Measurements from ENCODE around the gene TMEM88.

TMEM88 gene

DNA sequence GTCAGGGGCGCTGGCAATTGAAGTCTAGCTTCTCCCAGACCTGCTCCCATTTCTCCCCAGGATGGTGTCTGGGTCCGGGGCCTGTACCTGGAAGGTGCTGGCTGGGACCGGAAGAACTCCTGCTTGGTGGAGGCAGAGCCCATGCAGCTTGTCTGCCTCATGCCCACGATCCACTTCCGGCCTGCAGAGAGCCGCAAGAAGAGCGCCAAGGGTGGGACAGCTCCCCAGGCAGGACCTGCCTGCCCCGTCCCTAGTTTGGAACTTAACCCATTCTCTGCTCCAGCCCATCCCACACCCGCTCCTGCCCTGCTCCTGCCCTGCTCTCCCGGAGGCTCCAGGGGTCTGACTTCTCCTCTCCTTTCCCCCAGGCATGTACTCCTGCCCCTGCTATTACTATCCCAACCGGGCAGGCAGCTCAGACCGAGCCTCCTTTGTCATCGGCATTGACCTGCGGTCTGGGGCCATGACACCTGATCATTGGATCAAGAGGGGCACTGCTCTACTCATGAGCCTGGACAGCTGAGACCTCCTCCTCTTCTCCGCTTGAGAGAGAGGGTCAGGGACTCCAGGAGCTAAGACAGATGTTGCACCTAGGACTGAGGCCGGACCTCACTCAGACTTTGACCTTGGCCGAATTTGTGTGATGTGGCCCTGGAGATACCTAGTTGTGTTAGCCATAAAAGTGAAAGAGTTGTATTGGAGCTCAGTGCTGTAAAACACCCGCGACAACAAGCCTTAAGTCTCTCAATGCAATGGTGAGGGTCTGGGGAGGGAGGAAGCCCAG, 21.7 kb upstream of the TMEM88 start:
- DNase-seq (ENCODE audit: low spot score), result no peak

GRCh38 chr17:7833795-7834541, 20.9 kb upstream of the TMEM88 start, which contains the start of gene KDM6B:
Gene KDM6B, plus strand, starts transcription at chr17:7834217. Its CDS starts 11,338 bp downstream, at chr17:7845555.
- peak; percentile 96 for DNase-seq (ENCODE audit: low spot score)

- peak; percentile 57 for DNase-seq (ENCODE audit: low spot score)
Observed at GRCh38 chr17:7834542-7834956, 20.3 kb upstream of the TMEM88 start.

DNA sequence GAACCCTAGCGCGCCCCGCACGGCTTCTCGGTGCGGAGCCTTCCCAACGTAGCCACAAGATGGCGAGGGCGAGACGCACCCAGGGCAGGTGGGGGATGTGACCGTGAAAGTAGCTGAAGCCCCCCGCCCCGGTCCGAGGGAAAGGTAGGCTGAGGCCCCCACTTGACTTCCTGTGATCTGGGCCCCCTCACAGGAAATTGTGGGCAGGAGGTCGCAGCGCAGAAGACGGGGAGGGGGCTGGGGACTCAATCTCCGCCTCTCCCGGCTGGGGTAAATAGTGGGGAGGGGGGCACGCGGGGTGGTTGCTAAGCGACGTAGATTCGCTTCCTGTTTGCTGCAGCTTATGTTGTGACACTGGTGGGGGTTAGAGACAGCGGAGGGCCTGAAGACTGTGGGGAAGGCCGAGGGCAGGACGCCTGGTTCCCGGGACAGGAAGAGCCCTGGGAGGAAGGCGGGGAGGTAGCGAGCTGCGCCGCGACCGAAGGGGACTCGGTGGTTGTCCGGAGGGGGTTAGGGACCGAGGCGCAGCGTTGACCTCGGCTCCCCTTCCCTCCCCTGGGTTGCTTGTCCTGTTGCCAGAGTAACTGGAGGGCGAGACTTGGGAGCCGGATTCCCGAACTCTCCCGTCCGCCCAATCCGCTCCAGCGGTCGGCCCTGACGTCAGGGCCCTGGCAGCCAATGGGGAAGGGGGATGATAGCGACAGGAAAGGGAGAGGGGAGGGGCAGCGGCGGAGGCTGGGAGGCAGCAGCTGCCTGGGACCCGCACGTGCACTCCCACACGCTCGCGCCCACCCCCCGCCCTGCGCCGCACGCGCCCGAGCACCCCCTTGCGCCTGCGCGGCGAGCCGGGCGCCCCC, 19.7 kb upstream of the TMEM88 start:
- DNase-seq (ENCODE audit: low spot score), result peak; percentile 99

- DNase-seq (ENCODE audit: low spot score), result peak; percentile 87
Observed at GRCh38 chr17:7835814-7836595, 18.9 kb upstream of the TMEM88 start.

DNA sequence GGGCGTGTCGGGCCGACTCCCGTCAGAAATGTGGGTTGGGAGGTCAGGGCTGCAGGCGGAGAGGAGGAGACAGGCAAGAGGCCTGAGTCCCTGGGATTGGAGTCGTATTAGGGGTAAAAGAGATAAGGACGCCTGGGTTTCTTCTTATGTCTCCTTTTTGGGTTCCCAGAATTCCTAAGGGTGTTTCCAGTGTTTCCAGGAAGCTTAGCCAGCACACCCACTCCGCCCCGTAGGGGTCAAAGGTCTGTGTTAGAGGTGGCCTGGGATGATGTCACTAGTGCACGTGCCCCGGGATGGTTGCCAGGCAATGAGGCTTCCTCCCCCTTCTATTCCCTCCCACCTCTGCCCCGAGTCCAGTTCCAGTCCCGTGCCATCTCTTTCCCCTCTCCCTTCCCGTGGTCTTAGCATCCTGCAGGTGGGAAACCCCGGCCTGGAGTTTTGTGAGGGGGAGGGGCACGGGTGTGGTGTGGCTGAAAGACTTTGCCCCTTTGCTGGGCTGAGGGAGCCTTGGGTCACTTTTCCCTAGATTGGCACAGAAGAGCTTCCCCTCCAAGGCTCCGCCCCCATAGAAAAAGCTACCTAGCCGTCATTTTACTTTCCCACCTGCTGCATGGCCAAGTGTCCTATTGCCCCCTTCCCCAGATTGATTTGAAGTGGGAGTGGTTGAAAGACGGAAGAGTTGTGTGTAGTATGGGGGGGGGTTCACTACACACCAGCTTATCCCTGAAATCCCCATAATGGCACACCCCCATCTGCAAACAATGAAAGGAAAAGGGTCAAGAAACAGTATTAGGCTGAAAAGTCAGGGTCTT, 18.1 kb upstream of the TMEM88 start:
- peak; percentile 96 for DNase-seq (ENCODE audit: low spot score)

- DNase-seq (ENCODE audit: low spot score), result peak; percentile 44
Observed at GRCh38 chr17:7837408-7838088, 17.3 kb upstream of the TMEM88 start.

DNA sequence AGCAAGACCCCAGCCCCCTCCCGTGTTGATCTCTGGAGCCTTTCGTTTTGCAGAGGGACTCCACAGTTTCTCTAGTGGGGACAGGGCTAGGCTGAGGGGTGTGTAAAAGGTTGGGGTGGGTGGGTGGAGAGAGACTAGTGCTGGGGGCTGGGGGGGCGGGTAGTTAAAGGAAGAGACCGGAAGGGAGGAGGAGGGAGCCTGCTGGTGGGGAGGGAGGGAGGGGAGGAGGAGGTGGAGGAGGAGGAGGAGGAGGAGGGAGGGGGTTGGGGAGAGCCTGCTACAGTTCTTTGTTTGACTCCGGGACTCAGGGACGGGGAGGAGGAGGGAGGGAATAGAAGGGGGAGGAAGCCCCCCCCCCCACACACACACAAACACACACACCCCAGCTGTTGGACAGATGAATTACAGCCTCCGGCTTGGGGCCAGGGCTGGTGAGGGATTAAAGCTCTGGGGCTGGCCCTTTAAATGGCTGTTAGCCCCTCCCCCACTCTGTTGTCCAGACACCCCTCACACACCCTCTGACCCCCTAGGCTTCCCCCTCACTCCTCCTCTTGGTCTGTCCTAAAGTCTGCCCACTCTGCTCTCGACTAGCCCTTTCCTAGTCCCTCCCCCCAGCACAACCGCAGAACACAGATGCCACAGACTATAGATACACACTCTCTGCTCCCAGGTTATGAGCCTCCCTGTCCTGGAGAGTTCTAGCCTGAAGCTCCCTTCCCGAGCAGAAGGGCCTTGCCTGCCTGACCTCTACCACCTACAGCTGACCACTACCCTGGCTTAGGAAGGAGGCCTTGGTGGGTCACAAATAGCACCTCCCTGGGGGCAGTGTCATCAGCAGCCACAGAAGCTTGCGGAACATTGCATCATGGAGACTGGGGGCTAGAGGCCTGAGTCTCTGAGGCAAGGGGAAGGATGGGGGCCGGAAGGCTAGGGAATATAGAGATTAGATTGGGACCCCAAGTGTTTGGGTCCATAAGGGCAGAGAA, 16.5 kb upstream of the TMEM88 start:
- DNase-seq (ENCODE audit: low spot score), result peak; percentile 78

DNA sequence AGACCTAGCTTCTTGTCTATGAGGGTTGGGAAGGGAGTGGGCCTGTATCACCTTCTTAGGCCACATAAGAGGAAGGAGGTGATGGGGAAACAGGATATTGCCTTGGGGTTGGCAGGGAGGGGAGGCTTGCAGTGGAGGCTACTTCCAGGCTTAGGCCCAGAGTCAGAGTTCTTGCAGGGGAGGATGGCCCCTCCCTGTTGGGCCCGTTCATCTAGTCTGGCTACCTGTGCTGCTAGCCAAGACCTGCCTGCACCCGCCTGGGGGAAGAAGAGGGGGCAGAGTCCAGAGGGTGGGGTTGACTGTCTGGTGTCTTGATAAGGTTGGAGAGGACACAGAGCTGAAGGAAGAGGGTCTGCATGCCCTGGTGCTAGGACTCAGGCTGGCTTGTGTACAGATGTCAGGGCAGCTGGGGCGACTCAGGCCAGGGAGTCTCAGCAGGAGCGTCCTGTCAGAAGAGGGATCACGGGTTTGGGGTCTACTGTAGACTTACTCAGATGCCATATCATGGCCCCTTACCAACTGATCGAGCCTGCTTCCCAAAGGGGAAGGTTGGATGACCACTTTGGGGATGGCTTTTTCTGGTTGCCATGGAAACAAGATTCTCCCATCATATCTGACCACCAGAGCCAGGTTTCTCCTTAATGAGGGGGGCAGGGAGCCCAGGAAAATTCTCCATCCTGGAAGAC, 15.5 kb upstream of the TMEM88 start:
- peak; percentile 24 for DNase-seq (ENCODE audit: low spot score)

- DNase-seq (ENCODE audit: low spot score), result peak; percentile 68
Observed at GRCh38 chr17:7839876-7840261, 15.0 kb upstream of the TMEM88 start.

- DNase-seq (ENCODE audit: low spot score), result no peak
Observed at GRCh38 chr17:7840441-7840840, 14.4 kb upstream of the TMEM88 start.

DNA sequence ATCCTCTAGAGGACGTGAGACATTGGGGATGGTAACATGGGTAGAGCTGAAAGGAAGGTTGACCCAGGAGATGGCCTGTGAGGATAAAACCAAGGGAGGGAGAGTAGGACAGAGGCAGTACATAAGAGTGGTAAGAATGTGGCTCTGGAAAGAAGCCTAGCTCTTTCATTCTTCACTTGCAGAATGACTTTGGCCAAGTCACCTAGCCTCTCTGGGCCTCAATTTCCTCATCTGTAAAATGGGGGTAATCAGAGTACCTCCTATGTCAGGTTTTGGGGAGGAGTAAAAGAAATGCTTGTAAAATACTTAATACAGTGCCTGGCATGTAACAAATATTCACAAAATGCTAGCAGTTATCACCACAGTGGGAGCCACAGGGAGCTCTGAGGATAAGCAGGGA, 14.0 kb upstream of the TMEM88 start:
- peak; percentile 23 for DNase-seq (ENCODE audit: low spot score)

DNA sequence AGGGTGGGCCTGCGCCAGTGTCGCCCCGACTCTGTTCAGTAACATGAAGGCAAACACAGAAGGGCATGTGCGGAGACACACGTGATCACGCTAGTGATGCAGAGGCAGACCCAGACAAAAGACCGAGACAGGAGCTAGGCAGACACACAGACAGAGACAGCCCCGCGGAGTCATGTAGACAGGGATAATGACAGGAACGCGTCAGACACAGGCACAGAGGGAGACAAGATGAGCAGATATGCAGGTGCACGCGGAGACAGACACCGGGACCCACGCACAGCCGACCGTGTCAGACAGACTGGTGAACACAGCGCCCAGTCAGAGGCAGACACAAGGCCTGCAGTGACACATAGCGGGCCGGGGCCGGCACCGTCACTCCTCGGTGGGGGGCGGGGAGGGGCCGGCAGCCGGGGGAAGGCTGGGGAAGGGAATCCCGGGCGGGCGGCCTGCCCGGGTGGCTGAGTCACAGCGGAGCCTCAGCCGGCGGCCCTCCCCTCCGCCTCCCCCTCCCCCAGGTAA, 13.4 kb upstream of the TMEM88 start:
- peak; percentile 57 for DNase-seq (ENCODE audit: low spot score)

DNA sequence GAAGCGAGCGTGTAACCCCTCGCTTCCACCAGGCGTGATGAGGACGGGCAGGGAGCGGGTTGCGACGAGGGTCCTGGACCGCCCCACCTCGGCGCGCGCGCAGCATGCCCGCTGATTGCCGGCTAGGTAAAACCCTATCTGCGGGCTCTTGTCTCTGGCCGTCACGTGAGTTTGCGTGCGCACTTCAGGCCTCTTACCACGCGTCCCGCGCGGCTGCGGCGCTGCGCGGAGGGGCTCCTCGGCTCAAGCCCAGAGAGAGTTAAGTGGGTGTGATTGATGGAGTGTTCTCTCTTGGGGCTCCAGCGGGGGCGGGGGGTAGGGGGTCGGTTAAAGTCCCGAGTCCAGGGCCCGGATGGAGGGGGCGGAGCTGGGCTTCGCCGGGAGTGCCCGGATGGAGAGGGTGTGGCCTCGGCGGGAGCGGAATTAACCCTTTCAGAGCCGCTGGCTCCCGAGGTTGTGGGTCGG, 12.9 kb upstream of the TMEM88 start:
- DNase-seq (ENCODE audit: low spot score), result peak; percentile 85

GRCh38 chr17:7842380-7843256, 12.2 kb upstream of the TMEM88 start:
- peak; percentile 56 for DNase-seq (ENCODE audit: low spot score)

DNA sequence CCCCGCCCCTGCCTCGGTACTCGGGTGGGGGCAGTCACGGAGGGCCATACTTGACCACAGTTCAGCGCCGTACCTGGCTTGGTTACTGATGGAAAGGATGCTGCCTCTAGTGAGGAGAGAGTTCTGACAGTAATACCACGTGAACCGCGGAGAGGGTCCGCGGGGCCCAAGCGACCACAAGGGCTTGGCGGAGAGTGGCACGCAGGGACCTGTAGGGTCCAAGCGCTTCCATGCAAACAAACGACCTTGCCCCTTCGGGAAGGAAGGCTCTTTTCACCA, 11.7 kb upstream of the TMEM88 start:
- DNase-seq (ENCODE audit: low spot score), result peak; percentile 24
